Measurements from ENCODE around the gene CNIH2. TPM values are rescaled to one million over a fixed set of nuclear protein-coding genes. Genes with fewer than 3 reads are reported as not detected.

The CNIH2 gene
- total RNA-seq, 1 experiment from 2014 or later, result 1.3 TPM

DNA sequence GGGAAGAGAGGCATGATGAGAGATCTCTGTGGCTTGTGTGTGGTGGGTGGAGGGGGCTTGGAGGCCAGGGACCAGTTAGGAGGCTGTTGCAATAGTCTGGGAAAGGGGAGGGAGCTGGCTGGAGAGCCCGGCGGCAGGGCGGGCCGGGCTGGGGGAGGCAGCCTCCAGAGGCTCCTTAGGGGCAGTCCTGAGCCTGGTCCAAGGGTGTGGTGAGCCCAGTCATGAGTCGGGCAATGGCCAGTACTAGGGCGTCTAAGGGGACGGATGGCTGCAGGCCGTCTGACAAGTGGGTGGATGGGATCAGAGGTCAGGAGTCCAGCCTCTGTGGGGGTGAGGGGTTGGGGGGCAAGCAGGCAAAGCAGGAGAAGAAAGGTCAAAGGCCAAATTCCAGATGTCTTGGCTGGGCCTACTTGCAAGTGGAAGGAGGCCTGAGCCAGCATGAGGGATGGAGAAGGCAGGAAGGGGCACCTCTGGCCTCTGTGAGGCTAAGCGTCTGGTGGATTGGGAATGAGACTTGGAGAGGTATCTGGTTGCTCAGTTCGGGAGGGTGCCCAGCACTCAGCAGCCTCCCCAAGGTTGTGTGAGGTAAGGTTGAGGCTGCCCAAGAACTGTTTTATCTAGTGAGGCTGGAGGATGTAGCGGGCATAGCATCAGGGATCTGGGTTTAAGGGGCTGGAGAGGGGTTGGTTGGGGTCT is 44.9 kb downstream of the CNIH2 start:
- no TSS peak for BruUV-seq (replicated peaks)

DNA sequence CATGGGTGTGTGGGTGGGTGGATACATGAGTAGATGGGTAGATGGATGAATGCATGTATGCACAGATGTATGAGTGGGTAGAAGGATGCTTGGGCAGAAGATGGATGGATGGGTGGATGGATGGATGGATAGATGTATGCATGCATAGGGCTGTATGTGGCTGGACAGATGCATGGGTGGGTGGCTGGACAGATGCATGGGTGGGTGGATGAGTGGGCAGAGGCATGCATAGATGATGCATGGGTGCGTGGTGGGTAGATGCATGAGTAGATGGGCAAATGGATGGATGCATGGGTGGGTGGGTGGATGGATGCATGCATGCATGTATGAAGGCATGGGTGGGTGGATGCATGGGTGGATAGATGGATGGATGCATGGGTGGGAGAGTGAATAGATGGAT is 45.7 kb downstream of the CNIH2 start:
- CTCF ChIA-PET, result interaction anchor here (2.1 kb wide), 1 partner anchor 12 kb away, joined by 9 read pairs; no protein-coding TSS in a partner anchor
- Histone ChIP-seq H3K27me3 (ENCODE audit: insufficient read depth, low read length) (no peaks in the 10 kb centered on the region), H3K4me1 (ENCODE audit: control insufficient read depth in 1 of 2, insufficient read depth in 2 of 2, low read length in 2 of 2) (peaks cover 14 to 44% of the 10 kb centered on the region in 2 experiments), H3K9me2 (ENCODE audit: insufficient read depth) (no peaks in the 10 kb centered on the region), H4K20me1 (ENCODE audit: insufficient read depth) (no peaks in the 10 kb centered on the region), H3K9ac (ENCODE audit: low read length) (no peak overlapping the region), H3K36me3 (ENCODE audit: control insufficient read depth in 1 of 2, insufficient read depth in 2 of 2, low read length in 2 of 2) (no peaks in the 10 kb centered on the region), H3K79me2 (ENCODE audit: insufficient read depth, low read length) (no peaks in the 10 kb centered on the region), H3K4me2 (ENCODE audit: low read length) (no peak overlapping the region), H3K4me3 (replicated peaks in 1 of 2; ENCODE audit: low read depth in 1 of 2, low read length in 2 of 2) (no peak overlapping the region), H3K27ac (ENCODE audit: low read depth, low read length) (no peak overlapping the region), H3K9me3 (ENCODE audit: control insufficient read depth in 1 of 2, insufficient read depth in 1 of 2, low read depth in 1 of 2, low read length in 2 of 2) (no peaks in the 10 kb centered on the region), H2AFZ (ENCODE audit: low read depth, low read length, poor library complexity, severe bottlenecking) (no peak overlapping the region)
- RAD21 ChIA-PET (ENCODE audit: low non-redundant PET in 1 of 2, low total read pairs in 2 of 2, uncharacterized antibody in 2 of 2, unreplicated experiment in 2 of 2), result no interaction called here
- TF ChIP-seq CBX3 (IDR thresholded peaks at IDR 0.05; ENCODE audit: low read depth), result no peak
- TF ChIP-seq, protein P1, sequence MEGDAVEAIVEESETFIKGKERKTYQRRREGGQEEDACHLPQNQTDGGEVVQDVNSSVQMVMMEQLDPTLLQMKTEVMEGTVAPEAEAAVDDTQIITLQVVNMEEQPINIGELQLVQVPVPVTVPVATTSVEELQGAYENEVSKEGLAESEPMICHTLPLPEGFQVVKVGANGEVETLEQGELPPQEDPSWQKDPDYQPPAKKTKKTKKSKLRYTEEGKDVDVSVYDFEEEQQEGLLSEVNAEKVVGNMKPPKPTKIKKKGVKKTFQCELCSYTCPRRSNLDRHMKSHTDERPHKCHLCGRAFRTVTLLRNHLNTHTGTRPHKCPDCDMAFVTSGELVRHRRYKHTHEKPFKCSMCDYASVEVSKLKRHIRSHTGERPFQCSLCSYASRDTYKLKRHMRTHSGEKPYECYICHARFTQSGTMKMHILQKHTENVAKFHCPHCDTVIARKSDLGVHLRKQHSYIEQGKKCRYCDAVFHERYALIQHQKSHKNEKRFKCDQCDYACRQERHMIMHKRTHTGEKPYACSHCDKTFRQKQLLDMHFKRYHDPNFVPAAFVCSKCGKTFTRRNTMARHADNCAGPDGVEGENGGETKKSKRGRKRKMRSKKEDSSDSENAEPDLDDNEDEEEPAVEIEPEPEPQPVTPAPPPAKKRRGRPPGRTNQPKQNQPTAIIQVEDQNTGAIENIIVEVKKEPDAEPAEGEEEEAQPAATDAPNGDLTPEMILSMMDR (IDR thresholded peaks at IDR 0.05 in 2 of 3, conservative IDR thresholded peaks at IDR 0.05 in 1 of 3; ENCODE audit: borderline replicate concordance in 1 of 3, insufficient read depth in 1 of 3, low read depth in 2 of 3, low read length in 2 of 3), result no peak
- no peak for TF ChIP-seq EZH2phosphoT487 (IDR thresholded peaks at IDR 0.05; ENCODE audit: borderline replicate concordance)
- TF ChIP-seq POLR2AphosphoS5 (IDR thresholded peaks at IDR 0.05; ENCODE audit: low read depth, low read length), result no peak
- no peak for TF ChIP-seq ZNF274 (IDR thresholded peaks at IDR 0.05; ENCODE audit: low read depth, low read length)
- TF ChIP-seq, protein P2, sequence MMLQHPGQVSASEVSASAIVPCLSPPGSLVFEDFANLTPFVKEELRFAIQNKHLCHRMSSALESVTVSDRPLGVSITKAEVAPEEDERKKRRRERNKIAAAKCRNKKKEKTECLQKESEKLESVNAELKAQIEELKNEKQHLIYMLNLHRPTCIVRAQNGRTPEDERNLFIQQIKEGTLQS (IDR thresholded peaks at IDR 0.05), result no peak
- TF ChIP-seq ELF1 (IDR thresholded peaks at IDR 0.05; ENCODE audit: borderline replicate concordance, low read depth), result no peak
- no peak for TF ChIP-seq RAD21 (IDR thresholded peaks at IDR 0.05; ENCODE audit: low read depth)
- no peak for TF ChIP-seq TCF7L2 (IDR thresholded peaks at IDR 0.05; ENCODE audit: borderline replicate concordance, extremely low read depth, insufficient read depth, insufficient read length)
- TF ChIP-seq, protein P3, sequence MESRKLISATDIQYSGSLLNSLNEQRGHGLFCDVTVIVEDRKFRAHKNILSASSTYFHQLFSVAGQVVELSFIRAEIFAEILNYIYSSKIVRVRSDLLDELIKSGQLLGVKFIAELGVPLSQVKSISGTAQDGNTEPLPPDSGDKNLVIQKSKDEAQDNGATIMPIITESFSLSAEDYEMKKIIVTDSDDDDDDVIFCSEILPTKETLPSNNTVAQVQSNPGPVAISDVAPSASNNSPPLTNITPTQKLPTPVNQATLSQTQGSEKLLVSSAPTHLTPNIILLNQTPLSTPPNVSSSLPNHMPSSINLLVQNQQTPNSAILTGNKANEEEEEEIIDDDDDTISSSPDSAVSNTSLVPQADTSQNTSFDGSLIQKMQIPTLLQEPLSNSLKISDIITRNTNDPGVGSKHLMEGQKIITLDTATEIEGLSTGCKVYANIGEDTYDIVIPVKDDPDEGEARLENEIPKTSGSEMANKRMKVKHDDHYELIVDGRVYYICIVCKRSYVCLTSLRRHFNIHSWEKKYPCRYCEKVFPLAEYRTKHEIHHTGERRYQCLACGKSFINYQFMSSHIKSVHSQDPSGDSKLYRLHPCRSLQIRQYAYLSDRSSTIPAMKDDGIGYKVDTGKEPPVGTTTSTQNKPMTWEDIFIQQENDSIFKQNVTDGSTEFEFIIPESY (IDR thresholded peaks at IDR 0.05; ENCODE audit: extremely low read depth, insufficient replicate concordance, low read length), result no peak
- TF ChIP-seq SIN3A (IDR thresholded peaks at IDR 0.05; ENCODE audit: low read depth), result no peak
- TF ChIP-seq SP1 (IDR thresholded peaks at IDR 0.05; ENCODE audit: low read depth), result no peak
- no peak for TF ChIP-seq YY1 (IDR thresholded peaks at IDR 0.05; ENCODE audit: extremely low read depth, insufficient replicate concordance, low read depth, low read length)
- intact Hi-C loops (cut with micrococcal nuclease), result no loop called here
- no peak for DNase-seq (ENCODE audit: low read depth, low spot score)
- no TSS peak for BruUV-seq (replicated peaks)
- POLR2A ChIA-PET, result no interaction called here
- no peak for ATAC-seq

More for the DNA sequence above, 44.9 kb downstream of the CNIH2 start:
- intact Hi-C loops (cut with micrococcal nuclease), result no loop called here
- Histone ChIP-seq H3K4me1 (ENCODE audit: control insufficient read depth in 1 of 2, insufficient read depth in 2 of 2, low read length in 2 of 2) (peaks cover 7 to 36% of the 10 kb centered on the region in 2 experiments), H3K9ac (ENCODE audit: low read length) (no peak overlapping the region), H3K27me3 (ENCODE audit: insufficient read depth, low read length) (no peaks in the 10 kb centered on the region), H3K36me3 (ENCODE audit: control insufficient read depth in 1 of 2, insufficient read depth in 2 of 2, low read length in 2 of 2) (no peaks in the 10 kb centered on the region), H3K79me2 (ENCODE audit: insufficient read depth, low read length) (no peaks in the 10 kb centered on the region), H3K4me3 (replicated peaks in 1 of 2; ENCODE audit: low read depth in 1 of 2, low read length in 2 of 2) (no peak overlapping the region), H3K27ac (ENCODE audit: low read depth, low read length) (no peak overlapping the region), H2AFZ (ENCODE audit: low read depth, low read length, poor library complexity, severe bottlenecking) (no peak overlapping the region), H3K9me3 (ENCODE audit: control insufficient read depth in 1 of 2, insufficient read depth in 1 of 2, low read depth in 1 of 2, low read length in 2 of 2) (no peaks in the 10 kb centered on the region), H4K20me1 (ENCODE audit: insufficient read depth) (no peaks in the 10 kb centered on the region), H3K9me2 (ENCODE audit: insufficient read depth) (no peaks in the 10 kb centered on the region), H3K4me2 (ENCODE audit: low read length) (no peak overlapping the region)
- TF ChIP-seq RAD21 (IDR thresholded peaks at IDR 0.05; ENCODE audit: low read depth) (no peak), EGR1 (IDR thresholded peaks at IDR 0.05; ENCODE audit: low read depth) (no peak), ZNF274 (IDR thresholded peaks at IDR 0.05; ENCODE audit: low read depth, low read length) (no peak), JUND (IDR thresholded peaks at IDR 0.05) (no peak)
- ATAC-seq, result no peak
- POLR2A ChIA-PET, result interaction anchor here (1.8 kb wide), 1 partner anchor 11 kb away, joined by 7 read pairs; no protein-coding TSS in a partner anchor
- no peak for DNase-seq (ENCODE audit: low read depth, low spot score)
- RAD21 ChIA-PET (ENCODE audit: low non-redundant PET in 1 of 2, low total read pairs in 2 of 2, uncharacterized antibody in 2 of 2, unreplicated experiment in 2 of 2), result no interaction called here
- CTCF ChIA-PET, result interaction anchor here (1.4 kb wide), 1 partner anchor 10 kb away, joined by 6 read pairs; no protein-coding TSS in a partner anchor

Data from HCT116 (cell line).